Stimulated activated CD4-positive, alpha-beta T cell treated with anti-CD3 and anti-CD28 coated beads, Interleukin-2, amount 100 ng/mL, for 24 hours (primary cell): Measurements from ENCODE around the gene RXRB.

ENCODE experiments used
- DNase-seq, 2 donors: peaks; one replicate each; pipeline ENCODE4 v3.0.0-alpha.2; 2020

The RXRB gene

DNA sequence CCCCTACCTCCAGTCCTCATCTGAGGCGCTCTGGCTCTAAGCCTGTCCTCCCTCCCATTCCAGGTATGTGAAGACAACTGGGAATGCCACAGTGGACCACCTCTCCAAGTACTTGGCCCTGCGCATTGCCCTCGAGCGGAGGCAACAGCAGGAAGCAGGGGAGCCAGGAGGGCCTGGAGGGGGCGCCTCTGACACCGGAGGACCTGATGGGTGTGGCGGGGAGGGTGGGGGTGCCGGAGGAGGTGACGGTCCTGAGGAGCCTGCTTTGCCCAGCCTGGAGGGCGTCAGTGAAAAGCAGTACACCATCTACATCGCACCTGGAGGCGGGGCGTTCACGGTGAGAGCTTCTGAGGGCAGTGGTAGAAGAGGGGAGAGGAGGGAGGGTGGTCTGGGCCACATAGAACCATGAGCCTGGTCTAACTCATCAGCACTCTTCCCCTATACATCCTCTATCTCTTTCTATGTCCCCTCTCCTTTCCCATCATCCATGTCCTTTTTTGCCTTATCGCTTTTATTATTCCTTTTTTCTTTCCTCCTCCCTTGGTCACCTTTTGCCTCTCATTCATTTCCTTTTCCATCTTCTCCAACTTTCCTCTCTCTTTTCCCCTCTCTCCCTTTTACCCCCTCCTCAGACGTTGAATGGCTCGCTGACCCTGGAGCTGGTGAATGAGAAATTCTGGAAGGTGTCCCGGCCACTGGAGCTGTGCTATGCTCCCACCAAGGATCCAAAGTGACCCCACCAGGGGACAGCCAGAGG, 11.4 kb upstream of the RXRB start:
- no peak for DNase-seq

- no peak for DNase-seq
Measured at GRCh38 chr6:33211136-33211535, 10.7 kb upstream of the RXRB start.

- DNase-seq, result no peak
Measured at GRCh38 chr6:33209856-33210255, 9.4 kb upstream of the RXRB start.

DNA sequence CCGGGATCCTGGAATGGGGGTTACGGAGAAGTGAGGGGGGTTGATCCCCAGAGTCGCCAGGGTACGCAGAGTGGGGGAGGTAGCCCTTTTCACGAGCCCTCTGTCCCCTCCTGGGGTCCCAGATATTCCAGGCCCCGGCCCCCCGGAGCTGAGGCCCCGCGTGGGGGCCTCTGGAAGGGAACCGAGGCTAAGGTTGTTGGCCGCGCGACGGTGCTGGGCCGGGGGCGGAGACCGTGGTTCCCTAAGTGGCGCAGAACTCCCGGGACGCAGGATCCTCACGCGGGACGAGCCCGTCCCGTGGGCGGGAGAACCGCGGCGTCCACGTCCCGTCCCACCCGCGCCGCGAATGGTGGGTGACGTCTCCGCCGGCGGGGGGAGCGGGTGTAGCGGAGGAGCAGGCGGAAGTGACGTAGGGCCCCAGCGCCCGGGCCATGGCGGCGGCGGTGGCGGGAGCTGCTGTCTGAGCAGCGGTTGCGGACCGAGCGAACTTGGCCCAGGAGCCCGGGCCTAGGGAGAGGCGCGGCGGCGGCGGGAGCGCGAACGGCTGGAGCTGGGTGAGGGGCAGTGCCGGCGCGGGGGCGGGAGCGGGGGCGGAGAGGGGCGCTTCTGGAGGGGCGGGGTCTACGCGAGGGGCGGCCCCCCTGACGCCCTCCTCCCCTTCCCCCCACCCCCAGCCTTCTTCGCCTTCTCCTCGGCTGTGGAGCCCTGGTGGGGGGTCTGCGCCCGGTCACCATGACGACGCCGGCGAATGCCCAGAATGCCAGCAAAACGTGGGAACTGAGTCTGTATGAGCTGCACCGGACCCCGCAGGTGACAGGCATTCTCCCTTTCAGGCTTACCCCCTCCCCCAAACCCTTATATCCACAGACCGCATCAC, 7.9 kb upstream of the RXRB start, which contains the start of gene RING1:
TSS of gene RING1 (plus strand) at position 410 of the 877 bp plus-strand sequence. CDS start at position 733, 323 bp downstream.
- peak; percentile 87 to 90 for DNase-seq

DNA sequence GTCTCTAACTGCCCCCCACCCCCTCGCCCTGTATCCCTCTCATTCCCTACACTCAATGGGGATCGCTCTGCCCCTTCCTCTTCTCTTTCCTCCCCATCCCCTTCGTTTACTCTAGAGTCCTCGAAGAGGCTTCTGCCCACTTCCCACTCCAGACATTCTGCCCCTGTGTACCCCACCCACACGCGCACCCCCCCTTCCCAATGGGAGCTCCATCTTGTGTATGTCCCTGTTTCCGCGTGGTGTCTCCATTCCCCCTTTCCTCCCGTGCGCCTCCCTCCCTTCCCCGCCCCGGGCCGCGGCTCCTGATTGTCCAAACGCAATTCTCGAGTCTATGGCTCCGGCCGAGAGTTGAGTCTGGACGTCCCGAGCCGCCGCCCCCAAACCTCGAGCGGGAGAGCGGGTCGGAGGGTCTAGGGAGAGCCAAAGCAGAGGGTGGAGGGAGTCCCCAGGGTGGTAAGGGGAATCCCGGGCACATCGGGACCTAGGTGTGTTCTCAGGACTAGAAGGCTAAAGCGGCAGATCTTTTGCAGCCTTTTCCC, 7.2 kb upstream of the RXRB start:
- no peak for DNase-seq

- DNase-seq, result no peak
Measured at GRCh38 chr6:33206864-33207551, 6.5 kb upstream of the RXRB start.

GRCh38 chr6:33206027-33206863, 5.8 kb upstream of the RXRB start:
- no peak for DNase-seq

GRCh38 chr6:33205191-33206026, 4.9 kb upstream of the RXRB start:
- peak; percentile 50 to 51 for DNase-seq

- DNase-seq, result peak; percentile 92 to 96
Measured at GRCh38 chr6:33204415-33205190, 4.1 kb upstream of the RXRB start, which contains the start of gene HSD17B8. TSS of gene HSD17B8 (plus strand) at chr6:33204655. CDS start at chr6:33204669, 14 bp downstream.

DNA sequence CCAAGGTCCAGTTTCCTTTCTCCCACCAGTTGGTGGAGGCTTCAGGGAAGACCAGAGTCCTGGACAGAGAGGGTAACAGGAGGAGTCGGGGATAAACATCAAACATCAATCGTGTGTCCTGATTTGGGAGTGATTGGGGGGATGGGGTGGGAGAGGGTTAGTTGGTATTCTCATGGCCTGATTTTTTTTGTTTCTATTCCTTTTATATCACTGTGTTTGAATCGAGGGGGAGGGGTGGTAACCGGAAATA, 3.6 kb upstream of the RXRB start:
- no peak for DNase-seq

DNA sequence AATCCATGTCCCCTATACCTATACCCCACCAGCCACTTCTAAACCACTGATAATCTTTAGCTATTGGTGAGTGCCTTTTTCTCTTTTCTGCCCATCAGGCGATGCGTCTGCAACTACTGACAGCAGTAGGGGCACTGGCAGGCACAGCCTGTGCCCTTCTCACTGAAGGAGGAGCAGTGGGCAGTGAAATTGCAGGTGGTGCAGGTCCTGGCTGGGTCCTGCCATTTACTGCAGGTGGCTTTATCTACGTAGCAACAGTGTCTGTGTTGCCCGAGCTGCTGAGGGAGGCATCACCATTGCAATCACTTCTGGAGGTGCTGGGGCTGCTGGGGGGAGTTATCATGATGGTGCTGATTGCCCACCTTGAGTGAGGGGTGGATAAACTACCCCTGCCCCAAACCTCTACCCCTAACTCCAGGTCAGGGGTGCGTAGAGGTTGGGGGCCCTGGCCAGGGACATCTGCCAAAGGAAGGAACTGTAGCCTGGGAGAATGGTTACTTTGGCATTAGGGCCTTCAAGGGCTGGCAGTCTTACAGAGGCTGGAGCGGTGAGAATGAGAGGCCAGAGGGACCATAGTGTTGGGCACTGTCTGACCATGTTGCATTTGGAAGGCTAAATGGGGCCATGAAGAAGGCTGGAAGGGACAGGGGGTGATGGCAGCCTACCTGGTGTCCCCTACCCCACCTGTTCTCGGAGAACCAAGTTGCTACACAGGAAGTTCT, 3.1 kb upstream of the RXRB start:
- DNase-seq, result no peak

DNA sequence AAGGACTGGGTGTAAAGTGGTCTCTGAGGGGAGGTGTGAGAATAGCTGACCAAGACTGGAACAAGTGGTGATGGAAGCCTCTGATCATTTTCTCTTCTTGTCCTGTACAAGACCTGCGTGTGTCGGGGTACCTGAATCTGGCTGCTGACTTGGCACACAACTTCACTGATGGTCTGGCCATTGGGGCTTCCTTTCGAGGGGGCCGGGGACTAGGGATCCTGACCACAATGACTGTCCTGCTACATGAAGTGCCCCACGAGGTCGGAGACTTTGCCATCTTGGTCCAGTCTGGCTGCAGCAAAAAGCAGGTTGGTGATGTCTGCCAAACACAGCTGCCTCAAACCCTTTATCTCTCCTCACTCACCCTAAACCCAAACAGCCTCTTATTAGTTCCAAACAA, 2.3 kb upstream of the RXRB start:
- DNase-seq, result no peak

DNA sequence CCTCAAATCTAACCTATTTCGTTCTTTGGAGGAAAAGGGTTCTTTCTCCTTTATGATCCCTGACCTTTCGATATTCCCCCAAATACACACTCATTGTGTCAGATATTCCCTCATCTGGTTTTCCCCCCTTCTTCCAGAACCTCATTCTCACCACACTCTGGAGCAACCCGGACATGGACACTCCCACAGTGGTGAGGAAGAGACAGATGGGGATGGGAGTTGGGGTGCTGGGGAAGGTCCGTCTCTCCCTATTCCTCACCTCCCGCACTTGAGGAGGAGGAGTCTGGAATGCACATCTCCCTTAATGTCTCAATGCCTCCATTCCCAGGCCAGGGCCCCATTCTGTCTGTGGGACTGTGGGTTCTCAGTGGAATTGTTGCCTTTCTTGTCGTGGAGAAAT, 1.5 kb upstream of the RXRB start:
- no peak for DNase-seq

- DNase-seq, result no peak
Measured at GRCh38 chr6:33201147-33201545, 681 bp upstream of the RXRB start.

DNA sequence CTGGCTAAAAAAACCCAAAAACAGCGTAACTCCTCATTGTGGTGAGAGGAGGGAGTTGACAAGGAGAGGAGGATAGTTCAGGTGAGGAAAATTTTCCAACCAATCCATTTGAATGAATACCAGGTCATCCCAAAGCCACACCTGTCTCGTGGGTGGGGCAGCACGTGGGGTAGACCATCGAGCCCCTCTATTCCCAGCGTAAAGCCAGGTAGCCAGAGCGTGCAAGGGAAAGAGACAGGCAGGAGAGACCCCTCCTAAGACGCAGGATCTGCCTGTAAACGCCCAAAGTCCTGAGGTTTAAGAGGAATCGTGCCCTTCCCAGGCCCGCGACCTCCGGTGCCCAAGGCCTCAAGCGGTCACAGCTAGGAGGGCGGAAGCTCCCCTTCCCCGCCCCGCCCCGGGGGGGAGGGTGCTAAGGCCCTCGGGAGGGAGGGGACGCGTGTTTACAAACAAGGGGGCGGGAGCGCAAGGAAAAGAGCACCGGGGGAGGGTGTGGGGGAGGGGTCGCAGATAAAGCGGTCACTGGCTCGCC, 712 bp downstream of the RXRB start:
- DNase-seq, result peak; percentile 77 to 82

- DNase-seq, result no peak
Measured at GRCh38 chr6:33198853-33199436, 1.5 kb downstream of the RXRB start.

DNA sequence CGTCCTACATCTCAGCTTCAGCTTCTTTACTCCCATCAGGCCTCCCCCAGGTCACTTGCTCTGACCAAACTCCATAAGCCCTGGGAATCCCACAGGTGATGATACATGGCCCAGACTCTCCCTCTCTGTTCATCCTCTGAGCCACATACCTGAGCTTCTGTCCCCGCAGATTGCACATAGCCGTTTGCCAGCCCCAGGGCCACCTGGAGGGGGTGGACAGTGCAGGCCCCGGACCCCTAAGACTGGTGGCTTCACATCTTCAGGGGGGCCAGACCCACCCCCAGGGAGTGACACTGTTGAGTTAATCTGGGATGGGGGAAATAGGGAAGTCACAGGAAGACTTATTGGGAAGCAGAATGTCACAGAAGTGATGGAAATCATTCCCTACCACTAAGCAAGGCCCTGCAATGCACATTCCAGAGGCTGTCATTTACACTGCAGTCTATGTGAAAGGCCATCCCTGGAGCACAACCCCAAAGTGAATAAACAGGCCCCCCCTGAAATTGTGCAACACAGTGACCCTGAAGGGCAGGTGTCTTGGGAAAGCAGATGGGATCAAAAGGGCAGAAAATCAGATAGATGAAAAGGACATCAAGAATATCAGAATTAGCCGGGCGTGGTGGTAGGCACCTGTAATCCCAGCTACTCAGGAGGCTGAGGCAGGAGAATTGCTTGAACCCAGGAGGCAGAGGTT, 2.2 kb downstream of the RXRB start:
- DNase-seq, result no peak

DNA sequence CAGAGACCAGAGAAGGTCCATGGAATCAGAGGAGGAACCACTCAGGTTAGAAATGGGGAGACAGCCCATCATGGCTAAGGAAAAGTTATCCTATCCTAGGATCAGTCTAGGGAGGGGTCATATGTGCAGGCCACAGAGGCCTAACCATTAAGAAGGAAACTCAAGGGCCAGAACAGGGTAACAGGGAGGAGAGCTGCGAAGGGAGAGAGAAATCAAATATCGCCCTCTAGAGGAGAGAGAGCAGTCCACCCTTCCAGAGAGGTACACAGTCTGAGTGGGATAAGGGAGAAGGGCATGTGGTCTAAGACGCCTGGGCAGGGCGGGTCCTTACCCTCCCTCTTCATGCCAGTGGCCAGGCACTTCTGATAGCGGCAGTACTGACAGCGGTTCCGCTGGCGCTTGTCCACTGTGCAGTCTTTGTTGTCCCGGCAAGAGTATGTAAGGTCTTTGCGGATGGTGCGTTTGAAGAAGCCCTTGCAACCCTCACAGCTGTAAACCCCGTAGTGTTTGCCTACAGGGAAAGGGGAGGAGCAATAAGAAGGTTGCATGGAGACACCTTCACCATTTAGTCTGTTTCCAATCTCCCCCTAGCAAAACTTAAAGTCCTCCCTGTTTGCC, 2.9 kb downstream of the RXRB start:
- DNase-seq, result no peak
